HEK293 (cell line): Measurements from ENCODE around the gene MTX2.

ENCODE experiments used
- BCL6B ChIP-seq: fragments of 450-650 bp; formaldehyde crosslinking; IDR thresholded peaks from 2 replicates; pipeline ENCODE4 v1.5.1; 2017; ENCODE audit warnings: missing biosample characterization, missing genetic modification characterization
- CTCF ChIP-seq: fragments of 450-650 bp; formaldehyde crosslinking; IDR thresholded peaks from 2 replicates; pipeline ENCODE4 v1.5.1; 2016; ENCODE audit warnings: missing biosample characterization, missing genetic modification characterization
- HOXC10 ChIP-seq: sonication (generic); formaldehyde crosslinking; IDR thresholded peaks from 2 replicates; pipeline ENCODE4 v1.8.1; 2023; ENCODE audit warnings: mild to moderate bottlenecking, missing genetic modification reagents
- KLF10 ChIP-seq: fragments of 450-650 bp; IDR thresholded peaks from 2 replicates; pipeline ENCODE4 v1.5.1; 2018; ENCODE audit warnings: missing biosample characterization, mild to moderate bottlenecking, missing genetic modification characterization
- SCRT2 ChIP-seq: fragments of 450-650 bp; formaldehyde crosslinking; IDR thresholded peaks from 2 replicates; pipeline ENCODE4 v1.5.1; 2016; ENCODE audit warnings: missing biosample characterization, missing genetic modification characterization
- ZBTB10 ChIP-seq: fragments of 450-650 bp; formaldehyde crosslinking; IDR thresholded peaks from 2 replicates; pipeline ENCODE4 v1.5.1; 2016; ENCODE audit warnings: missing biosample characterization, missing genetic modification characterization
- ZBTB11 ChIP-seq: fragments of 450-650 bp; formaldehyde crosslinking; conservative IDR thresholded peaks from 2 replicates; pipeline ENCODE4 v1.5.1; 2016; ENCODE audit warnings: low read depth, missing biosample characterization, missing genetic modification characterization
- ZNF629 ChIP-seq: fragments of 450-650 bp; formaldehyde crosslinking; IDR thresholded peaks from 2 replicates; pipeline ENCODE4 v1.5.1; 2017; ENCODE audit warnings: missing biosample characterization, missing genetic modification characterization
- ZNF660 ChIP-seq: fragments of 450-650 bp; IDR thresholded peaks from 2 replicates; pipeline ENCODE4 v1.5.1; 2018; ENCODE audit warnings: missing biosample characterization, mild to moderate bottlenecking, missing genetic modification characterization

- no peak for TF ChIP-seq SCRT2 (tag by site-specific recombination)
- TF ChIP-seq CTCF (tag by site-specific recombination): no peak
- TF ChIP-seq ZNF629 (tag by site-specific recombination): no peak
- no peak for TF ChIP-seq ZNF660 (tag by site-specific recombination)
- no peak for TF ChIP-seq KLF10 (tag by site-specific recombination)
- TF ChIP-seq ZBTB10 (tag by site-specific recombination): no peak
- no peak for TF ChIP-seq HOXC10
- TF ChIP-seq BCL6B: no peak
- TF ChIP-seq ZBTB11 (tag by site-specific recombination): no peak
Measured at GRCh38 chr2:176239031-176239430, 30.2 kb upstream of the MTX2 start.
